Measurements from ENCODE around the gene POM121.
"Not testable (repeated sequence)": the region's sequence is repeated elsewhere in the genome, so short reads cannot be mapped to it uniquely, and the experiment has no call there.

Gene POM121

GRCh38 chr7:72942022-72942705 lies 17.3 kb downstream of the POM121 start:
- Mint-ChIP-seq H3K36me3 (peaks cover 30% of the 10 kb centered on the region), H3K4me1 (peaks cover 20% of the 10 kb centered on the region)
- H3K27ac Mint-ChIP-seq, H3K9me3 Mint-ChIP-seq, DNase-seq, H3K4me3 Mint-ChIP-seq, CTCF ChIA-PET, H3K27me3 Mint-ChIP-seq: not testable (repeated sequence)

GRCh38 chr7:72942956-72943355 lies 18.1 kb downstream of the POM121 start:
- CTCF ChIA-PET, H3K27ac Mint-ChIP-seq, H3K27me3 Mint-ChIP-seq, H3K4me3 Mint-ChIP-seq, H3K9me3 Mint-ChIP-seq, DNase-seq: not testable (repeated sequence)
- Mint-ChIP-seq H3K36me3 (peaks cover 27% of the 10 kb centered on the region), H3K4me1 (peaks cover 12% of the 10 kb centered on the region)

DNA sequence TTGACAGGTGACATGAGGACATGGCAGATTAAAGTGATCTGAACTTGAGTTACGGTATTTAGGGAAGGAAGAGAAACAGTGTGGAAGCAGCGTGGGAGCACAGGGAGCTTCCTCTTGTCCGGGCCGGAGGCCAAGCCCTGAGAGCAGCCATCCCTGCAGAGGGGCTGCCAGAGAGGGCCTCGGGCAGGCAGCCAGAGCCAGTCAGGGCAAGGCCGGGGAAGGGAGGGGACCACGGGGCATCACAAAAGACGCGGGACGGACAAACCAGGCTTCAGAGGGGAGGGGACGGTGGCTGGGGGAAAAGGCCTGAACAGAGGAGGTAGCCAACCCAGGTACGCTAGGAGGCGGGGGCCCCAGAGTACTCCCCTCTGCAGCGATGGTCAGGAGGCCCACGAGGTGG lies 20.0 kb downstream of the POM121 start:
- H3K9me3 Mint-ChIP-seq, H3K27ac Mint-ChIP-seq, CTCF ChIA-PET, H3K4me1 Mint-ChIP-seq, DNase-seq, H3K27me3 Mint-ChIP-seq, H3K4me3 Mint-ChIP-seq: not testable (repeated sequence)
- H3K36me3 Mint-ChIP-seq = peaks cover 17% of the 10 kb centered on the region

- H3K9me3 Mint-ChIP-seq, H3K4me1 Mint-ChIP-seq, CTCF ChIA-PET, H3K4me3 Mint-ChIP-seq, H3K27ac Mint-ChIP-seq, DNase-seq, H3K27me3 Mint-ChIP-seq: not testable (repeated sequence)
- H3K36me3 Mint-ChIP-seq = peaks cover 17% of the 10 kb centered on the region
Observed at GRCh38 chr7:72945597-72945996, 20.7 kb downstream of the POM121 start.

DNA sequence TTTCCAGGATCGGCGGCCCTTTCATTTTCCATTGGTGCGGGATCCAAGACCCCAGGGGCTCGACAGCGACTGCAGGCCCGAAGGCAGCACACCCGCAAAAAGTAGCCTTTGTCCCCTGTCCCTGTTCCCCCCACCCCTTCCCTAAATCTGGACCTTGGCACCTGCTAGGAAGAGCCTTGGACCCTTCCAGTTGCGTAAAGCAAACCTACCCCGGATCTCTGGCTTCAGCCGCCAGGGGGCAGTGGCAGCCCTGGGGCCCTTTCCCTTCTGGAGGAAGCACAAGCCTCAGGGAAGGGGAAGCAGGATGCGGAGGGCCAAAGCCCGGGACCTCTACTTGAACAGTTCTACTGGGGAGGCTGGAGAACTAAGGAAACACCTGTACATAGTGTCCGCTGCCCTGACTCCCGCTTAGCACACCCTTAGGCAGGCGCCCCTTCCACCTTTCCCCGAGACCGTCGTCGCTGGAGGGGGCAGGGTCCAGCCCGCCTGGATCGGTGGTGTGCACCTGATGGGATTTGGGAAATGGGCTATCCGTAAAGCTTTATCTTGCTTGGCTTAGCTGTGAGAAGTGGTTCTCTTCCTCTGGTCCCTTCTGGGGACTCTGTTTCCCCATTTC lies 21.3 kb downstream of the POM121 start:
- CTCF ChIA-PET, H3K4me3 Mint-ChIP-seq, DNase-seq, H3K9me3 Mint-ChIP-seq, H3K27ac Mint-ChIP-seq, H3K4me1 Mint-ChIP-seq, H3K27me3 Mint-ChIP-seq: not testable (repeated sequence)
- H3K36me3 Mint-ChIP-seq = peaks cover 15% of the 10 kb centered on the region

DNA sequence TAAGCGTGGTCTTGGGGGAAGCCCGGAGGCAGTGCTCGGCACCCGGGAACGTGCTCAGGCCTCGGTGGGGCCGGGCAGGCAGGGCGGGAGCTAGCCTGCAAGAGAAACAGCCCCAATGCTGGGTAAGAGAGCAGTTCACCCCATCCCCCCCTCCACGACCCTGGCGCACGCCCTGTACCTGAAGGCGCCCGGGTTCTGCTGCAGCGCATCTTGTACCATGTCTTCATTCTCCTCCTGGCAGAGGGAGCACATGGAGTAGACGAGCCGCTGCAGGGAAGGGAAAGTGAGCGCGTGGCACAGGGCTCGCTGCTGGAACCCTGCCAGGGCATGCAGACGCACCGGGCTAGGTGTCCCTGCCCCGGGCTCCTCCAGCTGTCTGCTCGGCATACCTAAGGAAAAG lies 23.8 kb downstream of the POM121 start:
- H3K9me3 Mint-ChIP-seq, H3K4me3 Mint-ChIP-seq, H3K27me3 Mint-ChIP-seq: not testable (repeated sequence)

DNA sequence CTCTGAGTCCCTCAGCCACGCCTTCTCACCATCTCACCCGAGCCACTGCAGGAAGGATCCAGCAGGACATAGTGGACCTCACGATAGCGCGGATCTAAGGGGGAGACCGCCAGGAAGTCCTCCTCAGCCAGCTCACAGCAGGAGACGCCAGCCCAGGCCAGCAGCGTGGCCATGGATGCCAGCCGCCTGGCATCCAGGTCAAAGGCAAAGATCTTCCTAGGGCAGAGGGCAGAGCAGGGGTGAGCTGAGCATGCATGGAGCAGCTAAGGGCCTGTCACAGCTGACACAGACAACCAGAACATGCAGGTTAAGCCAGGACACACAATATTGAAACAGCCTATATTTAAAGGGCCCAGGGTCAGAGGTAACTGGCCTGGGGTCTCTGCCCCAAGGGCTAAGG lies 24.4 kb downstream of the POM121 start:
- H3K4me3 Mint-ChIP-seq, H3K36me3 Mint-ChIP-seq, DNase-seq, H3K9me3 Mint-ChIP-seq, CTCF ChIA-PET, H3K27me3 Mint-ChIP-seq, H3K4me1 Mint-ChIP-seq, H3K27ac Mint-ChIP-seq: not testable (repeated sequence)

More for the DNA sequence above, 23.8 kb downstream of the POM121 start:
- H3K27ac Mint-ChIP-seq, H3K4me1 Mint-ChIP-seq, DNase-seq, CTCF ChIA-PET, H3K36me3 Mint-ChIP-seq: not testable (repeated sequence)

DNA sequence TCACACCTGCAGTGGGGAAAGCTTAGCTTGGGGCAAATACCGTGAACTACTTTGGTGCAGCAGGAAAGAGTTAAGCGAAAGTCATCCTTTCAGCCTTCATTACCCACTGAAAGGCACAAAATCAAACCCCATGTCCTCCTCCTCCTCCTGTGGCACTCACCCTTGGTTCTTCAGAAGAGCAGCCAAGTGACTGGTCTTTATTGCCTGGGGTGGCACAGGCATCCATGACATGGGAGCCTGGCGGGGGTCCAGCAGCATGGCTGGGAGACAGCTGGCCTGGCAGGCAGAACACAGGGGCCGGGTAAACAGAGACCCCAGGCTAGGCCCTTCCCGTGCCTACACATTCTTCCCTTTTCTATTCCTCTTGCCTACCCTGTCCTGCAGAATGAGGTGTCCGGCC lies 24.8 kb downstream of the POM121 start:
- H3K27ac Mint-ChIP-seq, H3K4me3 Mint-ChIP-seq, H3K9me3 Mint-ChIP-seq, H3K36me3 Mint-ChIP-seq, H3K27me3 Mint-ChIP-seq, H3K4me1 Mint-ChIP-seq, DNase-seq, CTCF ChIA-PET: not testable (repeated sequence)

DNA sequence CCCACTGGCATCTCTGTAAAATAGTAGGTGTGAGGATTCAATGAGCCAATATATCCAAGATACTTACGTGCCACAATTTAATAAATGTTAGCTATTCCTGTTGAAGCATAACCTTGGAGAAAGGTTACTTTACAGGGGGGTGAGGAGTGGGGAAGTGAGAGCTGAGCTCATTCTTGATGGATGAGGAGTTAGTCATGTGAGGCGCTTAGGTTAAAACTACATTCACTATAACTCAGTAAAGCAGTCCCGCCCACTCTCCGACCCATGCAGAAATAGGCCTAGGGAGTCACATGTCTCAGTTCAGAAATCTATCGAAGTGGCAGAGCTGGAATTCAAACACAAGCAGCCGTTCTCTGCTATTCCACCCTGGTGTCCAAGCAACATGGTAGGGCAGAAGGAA lies 25.5 kb downstream of the POM121 start:
- DNase-seq, H3K4me3 Mint-ChIP-seq, H3K4me1 Mint-ChIP-seq, H3K27me3 Mint-ChIP-seq, H3K36me3 Mint-ChIP-seq, H3K9me3 Mint-ChIP-seq, CTCF ChIA-PET, H3K27ac Mint-ChIP-seq: not testable (repeated sequence)

- H3K36me3 Mint-ChIP-seq, H3K4me1 Mint-ChIP-seq, DNase-seq, H3K27ac Mint-ChIP-seq, H3K9me3 Mint-ChIP-seq, CTCF ChIA-PET, H3K27me3 Mint-ChIP-seq: not testable (repeated sequence)
- H3K4me3 Mint-ChIP-seq = peak overlapping the region; percentile 31
Observed at GRCh38 chr7:72953901-72954562, 29.1 kb downstream of the POM121 start.

DNA sequence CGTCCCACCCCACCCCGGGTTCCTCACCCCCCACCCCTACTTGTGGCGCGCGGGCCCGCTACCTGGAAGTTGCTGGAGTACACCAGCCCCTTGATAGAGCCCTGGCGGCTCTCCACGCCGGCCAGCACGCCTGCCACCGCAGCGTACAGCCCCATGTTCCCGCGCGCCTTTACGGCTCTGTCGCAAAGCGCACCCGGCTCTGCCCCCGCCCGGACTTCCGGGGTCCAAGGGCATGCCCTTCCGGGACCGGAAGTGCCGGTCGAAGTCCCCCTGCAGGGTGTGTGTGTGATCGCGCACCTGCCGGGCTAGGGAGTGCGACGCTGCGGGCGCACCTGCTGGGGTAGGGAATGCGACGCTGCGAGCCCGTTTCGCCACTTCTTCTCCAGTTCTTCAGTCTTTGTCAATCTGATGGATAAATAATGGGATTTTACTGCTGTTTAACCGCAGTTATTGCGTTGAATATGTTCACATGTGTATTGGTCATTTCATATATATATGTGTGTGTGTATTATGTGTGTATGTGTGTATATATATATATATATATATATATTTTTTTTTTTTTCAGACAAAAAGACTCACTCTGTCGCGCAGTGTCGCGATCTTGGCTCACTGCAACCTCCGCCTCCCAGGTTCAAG lies 29.8 kb downstream of the POM121 start:
- DNase-seq = peak; percentile 44
- H3K4me3 Mint-ChIP-seq = peak overlapping the region; percentile 71
- H3K36me3 Mint-ChIP-seq, H3K9me3 Mint-ChIP-seq, H3K4me1 Mint-ChIP-seq, CTCF ChIA-PET, H3K27ac Mint-ChIP-seq, H3K27me3 Mint-ChIP-seq: not testable (repeated sequence)

DNA sequence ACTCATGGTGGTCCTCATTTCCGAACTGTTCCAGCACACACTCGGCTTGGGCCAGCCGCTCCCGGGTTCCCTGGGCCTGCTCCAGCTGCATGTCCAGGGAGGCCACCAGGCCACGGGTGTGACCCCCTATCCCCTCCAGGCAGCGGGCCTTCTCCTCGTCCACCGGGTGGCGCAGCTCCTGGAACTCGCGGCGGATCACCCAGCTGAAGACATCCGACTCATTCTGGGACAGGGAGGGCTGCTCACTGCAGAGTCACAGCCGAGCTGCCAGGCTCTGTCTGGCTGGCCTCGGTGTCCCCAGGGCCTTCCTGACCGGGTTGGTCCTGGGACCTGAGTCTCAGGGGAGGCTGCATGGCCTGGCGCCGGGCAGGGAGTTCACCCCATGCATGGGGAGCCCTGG lies 35.1 kb downstream of the POM121 start:
- DNase-seq, H3K9me3 Mint-ChIP-seq, H3K4me3 Mint-ChIP-seq, H3K4me1 Mint-ChIP-seq, H3K27ac Mint-ChIP-seq, CTCF ChIA-PET, H3K27me3 Mint-ChIP-seq, H3K36me3 Mint-ChIP-seq: not testable (repeated sequence)

DNA sequence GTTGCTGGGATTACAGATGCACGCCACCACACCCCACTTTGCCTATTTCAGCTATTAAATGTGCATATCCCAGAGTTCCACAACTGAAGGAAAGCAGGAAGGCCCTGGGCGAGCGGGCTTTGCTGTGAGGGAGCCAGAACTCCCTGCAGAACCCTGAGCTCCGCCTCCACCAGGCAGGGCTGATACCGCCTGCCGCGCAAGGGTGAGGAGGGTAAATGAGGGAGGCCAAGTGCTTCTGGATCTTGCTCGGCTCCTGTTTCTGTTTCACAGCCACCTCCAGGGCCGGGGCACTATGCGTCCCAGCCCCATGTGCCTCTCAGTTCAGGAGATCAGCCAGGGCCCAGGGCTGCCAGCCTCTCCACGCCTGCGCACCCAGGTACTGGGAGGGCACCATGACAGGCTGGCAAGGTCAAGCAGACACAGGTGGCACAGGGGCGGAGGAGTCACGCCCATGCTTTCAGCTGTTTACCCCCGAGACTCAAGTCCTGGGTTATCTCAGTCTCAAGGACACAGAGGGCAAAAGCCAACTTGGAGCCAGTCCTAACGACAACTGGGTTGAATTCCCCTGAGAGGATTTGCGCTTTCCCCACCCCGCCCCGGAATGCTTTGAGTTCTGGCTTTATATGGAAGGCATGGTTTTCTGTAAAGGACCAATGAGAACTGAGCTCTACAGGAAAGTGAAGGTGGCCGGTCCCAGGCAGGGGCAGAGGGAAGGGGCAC lies 35.9 kb downstream of the POM121 start:
- H3K36me3 Mint-ChIP-seq, CTCF ChIA-PET, H3K9me3 Mint-ChIP-seq, H3K4me3 Mint-ChIP-seq, H3K27me3 Mint-ChIP-seq, H3K4me1 Mint-ChIP-seq, H3K27ac Mint-ChIP-seq, DNase-seq: not testable (repeated sequence)

- H3K27ac Mint-ChIP-seq, CTCF ChIA-PET, DNase-seq, H3K4me3 Mint-ChIP-seq, H3K4me1 Mint-ChIP-seq, H3K36me3 Mint-ChIP-seq, H3K27me3 Mint-ChIP-seq, H3K9me3 Mint-ChIP-seq: not testable (repeated sequence)
Observed at GRCh38 chr7:72961346-72961650, 36.4 kb downstream of the POM121 start.

DNA sequence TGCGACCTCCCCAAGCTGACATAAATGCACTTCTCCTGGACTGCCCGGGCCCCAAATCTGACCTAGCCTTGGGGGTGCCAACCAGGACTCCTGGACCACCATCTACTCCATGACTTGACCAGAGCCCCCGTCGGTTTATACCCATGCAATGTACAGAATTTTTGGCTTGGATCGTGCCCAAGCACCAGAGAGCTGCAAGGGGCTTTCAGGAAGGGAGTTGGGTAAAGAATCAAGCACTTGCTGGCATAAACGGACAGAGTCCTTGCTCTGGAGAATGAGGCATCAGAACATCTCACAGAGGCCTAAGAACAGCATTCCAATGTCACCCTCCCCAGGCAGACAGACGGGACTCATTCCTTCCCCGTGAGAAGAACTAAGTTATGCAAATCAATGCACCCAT lies 38.2 kb downstream of the POM121 start:
- H3K4me1 Mint-ChIP-seq, H3K36me3 Mint-ChIP-seq, H3K4me3 Mint-ChIP-seq, DNase-seq, H3K9me3 Mint-ChIP-seq, CTCF ChIA-PET, H3K27ac Mint-ChIP-seq, H3K27me3 Mint-ChIP-seq: not testable (repeated sequence)

Measured in activated naive CD4-positive, alpha-beta T cell treated with anti-CD3 and anti-CD28 coated beads, Interleukin-2, amount 10 ng/mL, durations not matched to agents 7 days and 5 days (primary cell).